ENCODE data around the gene GATAD2A.

- TF ChIP-seq POLR2A (IDR thresholded peaks at IDR 0.05): no peak
- no peak for TF ChIP-seq POLR2AphosphoS5 (IDR thresholded peaks at IDR 0.05)
Observed at GRCh38 chr19:19498255-19498991, 92.9 kb downstream of the GATAD2A start.

Measured in transverse colon (tissue), 3 donors.